CD4-positive, alpha-beta memory T cell (primary cell): ENCODE results near the gene RNF220. TPM values are rescaled to one million over a fixed set of nuclear protein-coding genes. Genes with fewer than 3 reads are reported as not detected.

ENCODE experiments used
- CTCF ChIA-PET: fragments of 350-600 bp; sonication (Branson Sonifier 250); formaldehyde crosslinking; loops from one replicate; lab custom pipeline; 2021; ENCODE audit warnings: inconsistent platforms; ENCODE audit not compliant: partially characterized antibody; lab: Charles Lee
- POLR2A ChIA-PET: fragments of 350-600 bp; sonication (Branson Sonifier 250); formaldehyde crosslinking; loops from one replicate; lab custom pipeline; 2021; ENCODE audit not compliant: partially characterized antibody; lab: Charles Lee
- DNase-seq, 5 donors: peaks; one replicate each; pipeline versions ENCODE4 v3.0.0 to v3.0.0-alpha.2; 2020 to 2022; ENCODE audit warnings: mixed read lengths in 1 of 5
- H3K27ac ChIP-seq: one replicate; pipeline ENCODE4 v1.7.0; 2013; ENCODE audit warnings: low read depth, low read length
- H3K27me3 ChIP-seq: 2 replicates; pipeline ENCODE4 v1.7.0; 2013; ENCODE audit warnings: mild to moderate bottlenecking, low read length, moderate library complexity; ENCODE audit not compliant: insufficient read depth
- H3K36me3 ChIP-seq: 2 replicates; pipeline ENCODE4 v1.7.0; 2013; ENCODE audit warnings: mild to moderate bottlenecking, low read length, moderate library complexity; ENCODE audit not compliant: insufficient read depth
- H3K4me1 ChIP-seq: 2 replicates; pipeline ENCODE4 v1.7.0; 2013; ENCODE audit warnings: mild to moderate bottlenecking, low read length, moderate library complexity; ENCODE audit not compliant: insufficient read depth
- H3K4me3 ChIP-seq, 2 donors: one replicate each; pipeline ENCODE4 v1.7.0; 2013; ENCODE audit warnings: low read length in 2 of 2, mild to moderate bottlenecking in 1 of 2
- H3K9me3 ChIP-seq, 2 donors: one replicate each; pipeline ENCODE4 v1.7.0; 2013; ENCODE audit warnings: low read length in 2 of 2, control low read depth in 1 of 2; ENCODE audit not compliant: control insufficient read depth in 1 of 2
- H3K27ac Mint-ChIP-seq, 7 donors: one replicate each; pipeline ENCODE4 v1.8.0; 2020 to 2021; ENCODE audit warnings: mixed read lengths in 7 of 7, mild to moderate bottlenecking in 6 of 7, inconsistent platforms in 3 of 7, moderate library complexity in 3 of 7
- H3K27me3 Mint-ChIP-seq, 2 donors: one replicate each; pipeline ENCODE4 v1.8.0; 2020 to 2021; ENCODE audit warnings: mixed read lengths in 2 of 2
- H3K36me3 Mint-ChIP-seq, 2 donors: one replicate each; pipeline ENCODE4 v1.8.0; 2020 to 2021; ENCODE audit warnings: mixed read lengths in 2 of 2, inconsistent platforms in 1 of 2, mild to moderate bottlenecking in 1 of 2
- H3K4me1 Mint-ChIP-seq, 4 donors: one replicate each; pipeline ENCODE4 v1.8.0; 2020 to 2021; ENCODE audit warnings: mixed read lengths in 4 of 4, mild to moderate bottlenecking in 1 of 4
- H3K4me3 Mint-ChIP-seq, 8 donors: one replicate each; pipeline ENCODE4 v1.8.0; 2020 to 2021; ENCODE audit warnings: mixed read lengths in 8 of 8, mild to moderate bottlenecking in 7 of 8, moderate library complexity in 6 of 8, inconsistent platforms in 3 of 8
- H3K9me3 Mint-ChIP-seq, 8 donors: one replicate each; pipeline ENCODE4 v1.8.0; 2020 to 2021; ENCODE audit warnings: mixed read lengths in 8 of 8, mild to moderate bottlenecking in 5 of 8, inconsistent platforms in 3 of 8, moderate library complexity in 1 of 8
- intact Hi-C: fragments of 100-400 bp; cut with micrococcal nuclease; formaldehyde crosslinking; loops from one replicate; pipeline ENCODE4 v1.15.1; 2023
- polyA plus RNA-seq, 2 donors: library from polyadenylated mRNA; unstranded; fragments of 300-500 nt; fragmentation: Illumina TruSeq; gene quantifications; one replicate each; pipeline ENCODE4 v1.2.3, GENCODE V29; 2021
- total RNA-seq, 2 experiments: library from RNA; stranded (reverse); gene quantifications; one replicate each; pipeline ENCODE4 v1.2.3, GENCODE V29; 2021

RNF220 gene
- total and polyA plus RNA-seq, 4 experiments from 2014 or later = 74.7 to 125 (median 111) TPM

DNA sequence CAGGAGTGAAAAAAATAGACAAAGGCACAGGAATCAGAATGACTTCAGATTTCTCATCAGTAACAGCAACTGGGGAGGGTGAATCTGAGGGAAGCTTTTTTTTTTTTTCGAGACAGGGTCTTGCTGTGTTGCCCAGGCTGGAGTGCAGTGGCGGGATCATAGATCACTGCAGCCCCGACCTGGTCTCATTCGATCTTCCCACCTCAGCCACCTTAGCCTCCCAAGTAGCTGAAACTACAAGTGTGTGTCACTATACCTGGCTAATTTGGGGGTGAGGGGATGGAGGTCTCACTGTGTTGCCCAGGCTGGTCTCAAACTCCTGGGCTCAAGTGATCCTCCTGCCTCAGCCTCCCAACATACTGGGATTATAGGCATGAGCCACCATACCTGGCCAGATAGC, 280.2 kb downstream of the RNF220 start:
- H3K27me3 ChIP-seq = no peaks in the 10 kb centered on the region
- no peak overlapping the region for H3K4me3 ChIP-seq
- no peaks in the 10 kb centered on the region for H3K36me3 ChIP-seq
- H3K27ac ChIP-seq = no peak overlapping the region
- H3K4me3 Mint-ChIP-seq = no peak overlapping the region
- H3K27ac Mint-ChIP-seq = no peak overlapping the region
- H3K4me1 Mint-ChIP-seq = no peaks in the 10 kb centered on the region
- intact Hi-C loops = no loop called here
- ChIA-PET CTCF (interaction anchor here (0.9 kb wide), 1 partner anchor 32 kb away, joined by 3 read pairs; no protein-coding TSS in a partner anchor), POLR2A (no interaction called here)
- H3K9me3 ChIP-seq = no peaks in the 10 kb centered on the region
- H3K9me3 Mint-ChIP-seq = no peaks in the 10 kb centered on the region
- H3K4me1 ChIP-seq = no peaks in the 10 kb centered on the region
- H3K36me3 Mint-ChIP-seq = no peaks in the 10 kb centered on the region
- no peak for DNase-seq
- no peaks in the 10 kb centered on the region for H3K27me3 Mint-ChIP-seq

DNA sequence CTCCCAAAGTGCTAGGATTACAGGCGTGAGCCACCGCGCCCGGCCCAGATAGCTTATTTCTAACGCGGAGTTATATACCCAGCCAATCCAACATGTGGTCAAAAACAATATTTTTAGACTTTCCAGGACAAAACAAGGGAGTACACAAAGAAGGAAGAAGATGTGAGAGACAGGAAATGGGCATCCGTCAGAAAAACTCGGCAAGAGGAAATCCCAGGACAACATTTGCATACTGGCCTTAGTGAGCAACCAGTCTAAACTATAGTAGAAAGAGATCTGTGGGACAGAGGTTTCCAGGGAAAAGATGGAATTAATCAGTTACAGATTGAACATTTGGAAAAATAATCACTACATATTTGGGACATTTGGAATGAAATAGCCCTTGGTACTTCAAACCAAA, 280.8 kb downstream of the RNF220 start:
- Histone ChIP-seq H3K27me3 (no peaks in the 10 kb centered on the region), H3K9me3 (no peaks in the 10 kb centered on the region), H3K27ac (no peak overlapping the region), H3K4me1 (no peaks in the 10 kb centered on the region), H3K36me3 (no peaks in the 10 kb centered on the region), H3K4me3 (no peak overlapping the region)
- H3K4me1 Mint-ChIP-seq = no peaks in the 10 kb centered on the region
- POLR2A ChIA-PET = no interaction called here
- no peaks in the 10 kb centered on the region for H3K27me3 Mint-ChIP-seq
- DNase-seq = no peak
- no peak overlapping the region for H3K4me3 Mint-ChIP-seq
- H3K9me3 Mint-ChIP-seq = no peaks in the 10 kb centered on the region
- CTCF ChIA-PET = interaction anchor here (1.6 kb wide), 1 partner anchor 10 kb away, joined by 5 read pairs; no protein-coding TSS in a partner anchor
- H3K36me3 Mint-ChIP-seq = no peaks in the 10 kb centered on the region
- no peak overlapping the region for H3K27ac Mint-ChIP-seq
- intact Hi-C loops = no loop called here

DNA sequence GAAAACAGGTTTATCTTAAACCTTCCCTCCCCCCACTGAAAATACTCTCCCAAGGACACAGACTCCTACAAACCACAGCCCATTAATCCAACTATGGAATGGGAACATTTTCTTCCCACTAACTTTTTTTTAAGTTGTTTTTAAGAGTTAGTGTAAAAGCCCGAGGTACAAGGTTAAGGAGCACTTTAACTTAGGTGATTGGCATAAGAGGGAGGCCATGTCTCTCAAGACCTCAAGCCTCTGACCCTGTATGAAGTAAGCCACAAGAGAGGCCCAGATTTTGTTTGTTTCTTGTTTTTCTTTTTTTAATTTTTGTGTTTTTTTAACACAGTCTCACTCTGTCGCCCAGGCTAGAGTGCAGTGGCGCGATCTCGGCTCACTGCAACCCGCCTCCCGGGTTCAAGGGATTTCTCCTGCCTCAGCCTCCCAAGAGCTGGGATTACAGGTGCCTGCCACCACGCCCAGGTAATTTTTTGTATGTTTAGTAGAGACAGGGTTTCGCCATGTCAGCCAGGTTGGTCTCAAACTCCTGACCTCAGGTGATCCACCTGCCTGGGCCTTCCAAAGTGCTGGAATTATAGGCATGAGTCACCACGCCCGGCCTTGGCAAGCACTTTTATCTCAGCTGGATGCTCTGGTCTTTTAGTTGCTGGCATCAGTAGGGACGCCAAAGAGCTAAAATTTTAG, 283.8 kb downstream of the RNF220 start:
- intact Hi-C loops = no loop called here
- H3K36me3 ChIP-seq = no peaks in the 10 kb centered on the region
- Mint-ChIP-seq H3K36me3 (no peaks in the 10 kb centered on the region), H3K27me3 (peaks cover 0 to 3% of the 10 kb centered on the region in 2 donors), H3K27ac (no peak overlapping the region), H3K4me3 (no peak overlapping the region), H3K4me1 (peaks cover 0 to 1% (median 0%) of the 10 kb centered on the region in 4 donors), H3K9me3 (peaks cover 0 to 2% (median 0%) of the 10 kb centered on the region in 8 donors)
- ChIA-PET CTCF (interaction anchor here (1.2 kb wide), 1 partner anchor 38 kb away, joined by 3 read pairs; no protein-coding TSS in a partner anchor), POLR2A (no interaction called here)
- H3K4me3 ChIP-seq = no peak overlapping the region
- H3K27ac ChIP-seq = no peak overlapping the region
- DNase-seq = no peak
- no peaks in the 10 kb centered on the region for H3K4me1 ChIP-seq
- no peaks in the 10 kb centered on the region for H3K27me3 ChIP-seq
- H3K9me3 ChIP-seq = no peaks in the 10 kb centered on the region

DNA sequence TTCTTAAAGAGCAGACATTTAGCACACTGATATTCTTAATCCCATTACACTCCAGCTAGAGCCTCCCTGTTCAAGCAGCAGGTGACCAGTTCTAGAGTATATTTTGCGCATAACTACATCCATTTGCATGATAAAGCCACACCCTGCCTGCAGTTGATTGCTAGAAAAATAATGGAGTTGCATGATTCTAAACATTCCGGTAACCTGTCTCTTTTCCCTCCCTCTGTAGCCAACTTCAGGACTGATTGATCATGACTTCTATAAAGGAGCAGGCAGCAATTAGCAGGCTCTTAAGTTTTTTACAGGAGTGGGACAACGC, 284.4 kb downstream of the RNF220 start:
- H3K27me3 Mint-ChIP-seq = peaks cover 0 to 3% of the 10 kb centered on the region in 2 donors
- no peak for DNase-seq
- Histone ChIP-seq H3K9me3 (no peaks in the 10 kb centered on the region), H3K4me3 (no peak overlapping the region), H3K36me3 (no peaks in the 10 kb centered on the region), H3K4me1 (no peaks in the 10 kb centered on the region), H3K27ac (no peak overlapping the region), H3K27me3 (no peaks in the 10 kb centered on the region)
- H3K27ac Mint-ChIP-seq = no peak overlapping the region
- no peaks in the 10 kb centered on the region for H3K36me3 Mint-ChIP-seq
- peaks cover 0 to 1% (median 0%) of the 10 kb centered on the region in 4 donors for H3K4me1 Mint-ChIP-seq
- CTCF ChIA-PET = no interaction called here
- POLR2A ChIA-PET = no interaction called here
- no peak overlapping the region for H3K4me3 Mint-ChIP-seq
- peaks cover 0 to 2% (median 0%) of the 10 kb centered on the region in 8 donors for H3K9me3 Mint-ChIP-seq
- intact Hi-C loops = no loop called here

DNA sequence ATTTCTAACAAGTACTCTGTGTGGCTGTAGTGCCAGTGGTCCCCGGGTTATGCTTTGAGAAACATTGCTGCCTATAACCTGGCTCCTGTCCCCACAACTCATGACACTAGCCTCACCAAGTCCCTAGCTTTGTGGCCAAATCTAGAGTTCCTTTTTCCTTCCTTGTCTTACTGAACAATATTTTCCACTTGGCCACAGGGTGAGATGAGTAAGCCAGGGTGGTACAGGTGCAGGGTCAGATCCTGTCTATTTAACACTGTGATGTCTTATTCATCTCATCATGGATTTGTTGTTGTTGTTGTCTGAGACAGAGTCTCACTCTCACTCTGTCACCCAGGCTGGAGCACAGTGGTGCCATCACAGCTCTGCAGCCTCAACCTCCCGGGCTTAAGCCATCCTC, 288.1 kb downstream of the RNF220 start:
- ChIA-PET POLR2A (no interaction called here), CTCF (no interaction called here)
- Mint-ChIP-seq H3K36me3 (no peaks in the 10 kb centered on the region), H3K4me1 (peaks cover 4 to 19% (median 11%) of the 10 kb centered on the region in 4 donors), H3K27ac (no peak overlapping the region), H3K4me3 (no peak overlapping the region), H3K27me3 (peaks cover 0 to 3% of the 10 kb centered on the region in 2 donors), H3K9me3 (peaks cover 0 to 2% (median 0%) of the 10 kb centered on the region in 8 donors)
- Histone ChIP-seq H3K27ac (no peak overlapping the region), H3K4me3 (no peak overlapping the region), H3K9me3 (no peaks in the 10 kb centered on the region), H3K4me1 (peaks cover 12% of the 10 kb centered on the region), H3K36me3 (no peaks in the 10 kb centered on the region), H3K27me3 (no peaks in the 10 kb centered on the region)
- no peak for DNase-seq
- intact Hi-C loops = no loop called here

DNA sequence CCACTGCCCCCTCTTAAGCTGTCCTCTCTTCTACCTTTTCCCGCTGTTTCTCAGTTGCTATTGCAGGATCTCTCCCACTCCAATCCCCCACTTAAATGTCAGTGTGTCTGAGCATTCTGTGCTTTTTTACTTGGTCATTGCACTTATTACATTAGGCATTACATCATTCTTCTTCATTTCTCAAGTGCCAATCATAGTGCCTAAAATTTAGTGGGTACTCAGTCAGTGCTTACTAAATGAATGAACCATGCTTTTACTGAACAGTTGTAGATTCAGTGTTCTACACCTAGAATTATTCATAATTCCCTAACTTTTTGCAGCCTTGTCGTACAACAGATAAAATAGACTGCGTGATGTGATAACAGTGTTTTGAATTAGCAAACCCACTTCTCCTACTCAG, 288.8 kb downstream of the RNF220 start:
- ChIA-PET CTCF (no interaction called here), POLR2A (no interaction called here)
- Histone ChIP-seq H3K4me1 (peaks cover 12% of the 10 kb centered on the region), H3K36me3 (no peaks in the 10 kb centered on the region), H3K27me3 (no peaks in the 10 kb centered on the region), H3K9me3 (no peaks in the 10 kb centered on the region), H3K27ac (no peak overlapping the region), H3K4me3 (no peak overlapping the region)
- H3K4me1 Mint-ChIP-seq = peaks cover 4 to 19% (median 11%) of the 10 kb centered on the region in 4 donors
- H3K9me3 Mint-ChIP-seq = peaks cover 0 to 2% (median 0%) of the 10 kb centered on the region in 8 donors
- peaks cover 0 to 3% of the 10 kb centered on the region in 2 donors for H3K27me3 Mint-ChIP-seq
- intact Hi-C loops = no loop called here
- H3K27ac Mint-ChIP-seq = peak overlapping the region in 1 of 7 donors; percentile 1
- no peaks in the 10 kb centered on the region for H3K36me3 Mint-ChIP-seq
- no peak for DNase-seq
- H3K4me3 Mint-ChIP-seq = no peak overlapping the region

DNA sequence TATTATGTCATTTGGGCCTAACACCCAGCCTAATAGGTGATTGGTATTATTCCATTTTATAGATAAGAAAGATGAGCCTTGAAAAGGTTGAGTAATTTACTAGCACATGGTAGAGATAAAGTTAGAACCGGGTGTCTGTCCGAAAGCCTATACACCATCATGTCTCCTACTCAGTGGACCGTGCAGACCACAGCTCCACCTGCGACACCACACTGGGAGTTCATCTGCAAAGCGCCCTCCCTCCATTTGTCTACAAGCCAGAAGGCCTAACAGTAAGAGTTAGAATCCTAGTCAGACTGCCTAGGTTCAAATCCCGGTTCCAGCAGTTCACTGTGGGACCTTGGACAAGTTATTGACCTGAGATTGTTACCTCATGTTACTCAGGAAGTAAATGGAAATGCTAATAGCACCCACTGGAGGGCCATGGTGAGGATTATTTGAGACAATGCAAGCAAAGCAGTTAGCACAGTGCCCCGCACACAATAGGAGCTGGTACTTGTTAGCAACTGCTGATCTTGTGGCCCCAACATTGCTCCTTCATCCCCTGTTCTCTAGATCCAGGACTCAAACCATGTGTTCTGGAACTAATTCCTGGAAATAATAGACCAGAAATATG, 289.9 kb downstream of the RNF220 start:
- ChIA-PET POLR2A (interaction anchor here (2.3 kb wide), 1 partner anchor 20 kb away, joined by 12 read pairs; the partner anchor contains the start of genes ARMH1 and TMEM53), CTCF (interaction anchor here (1.6 to 2.9 kb wide), 2 partner anchors 8 to 12 kb away, joined by 5 to 13 read pairs; no protein-coding TSS in a partner anchor)
- no peak overlapping the region for H3K27ac ChIP-seq

More for the DNA sequence above, 289.9 kb downstream of the RNF220 start:
- Mint-ChIP-seq H3K4me1 (peaks cover 4 to 19% (median 11%) of the 10 kb centered on the region in 4 donors), H3K27me3 (peaks cover 0 to 3% of the 10 kb centered on the region in 2 donors), H3K36me3 (no peaks in the 10 kb centered on the region), H3K4me3 (no peak overlapping the region), H3K27ac (no peak overlapping the region), H3K9me3 (peaks cover 0 to 2% (median 0%) of the 10 kb centered on the region in 8 donors)
- DNase-seq = no peak
- intact Hi-C loops = no loop called here
- Histone ChIP-seq H3K9me3 (no peaks in the 10 kb centered on the region), H3K4me1 (peaks cover 12% of the 10 kb centered on the region), H3K4me3 (no peak overlapping the region), H3K36me3 (no peaks in the 10 kb centered on the region), H3K27me3 (no peaks in the 10 kb centered on the region)
